SK-N-SH (cell line): ENCODE data around the gene ZC3H8. TPM values are rescaled to one million over a fixed set of nuclear protein-coding genes. Genes with fewer than 3 reads are reported as not detected.
"Not testable (repeated sequence)": the region's sequence is repeated elsewhere in the genome, so short reads cannot be mapped to it uniquely, and the experiment has no call there.

Experiments used
- CTCF ChIA-PET: fragments of 300-600, 350-600 bp; formaldehyde crosslinking; extraction: SDS; loops from one replicate; lab custom pipeline; 2021; lab: Yijun Ruan, JAX
- POLR2A ChIA-PET: fragments of 350-600 bp; sonication (Branson Sonifier 250); formaldehyde crosslinking; extraction: SDS; loops from one replicate; lab custom pipeline; 2020; ENCODE audit warnings: antibody characterized with exemption, inconsistent platforms; lab: Yijun Ruan, JAX
- DNase-seq: peaks from one replicate; pipeline ENCODE4 v3.0.0; 2012
- H2AFZ ChIP-seq: fragments of 200-600 bp; sonication (generic); 2 replicates; pipeline ENCODE4 v1.8.1; 2016; ENCODE audit warnings: antibody characterized with exemption, mild to moderate bottlenecking, low read depth
- H3F3A ChIP-seq: fragments of 200-600 bp; sonication (generic); replicated peaks from 2 replicates; pipeline ENCODE3; 2016; ENCODE audit warnings: antibody characterized with exemption, mild to moderate bottlenecking; ENCODE audit not compliant: insufficient read depth
- H3K27ac ChIP-seq, 2 experiments: fragments of 200-500 bp in 1 of 2; fragments of 200-600 bp in 1 of 2; sonication (Bioruptor generic) in 1 of 2; sonication (generic), shearing (Covaris generic) in 1 of 2; 2 replicates each; pipeline versions ENCODE4 v1.5.1 to v1.6.1; 2014 to 2016; ENCODE audit warnings: low read depth in 2 of 2, inconsistent platforms in 1 of 2, low read length in 1 of 2, mild to moderate bottlenecking in 1 of 2, mixed read lengths in 1 of 2
- H3K27me3 ChIP-seq: fragments of 200-600 bp; sonication (generic), shearing (Covaris generic); 2 replicates; pipeline ENCODE4 v1.6.1; 2016; ENCODE audit warnings: mixed run types; ENCODE audit not compliant: insufficient read depth
- H3K36me3 ChIP-seq, 2 experiments: fragments of 200-500 bp in 1 of 2; fragments of 200-600 bp in 1 of 2; sonication (Bioruptor generic) in 1 of 2; sonication (generic) in 1 of 2; replicated peaks in 1 of 2; 2 replicates each; pipeline versions ENCODE3 to v1.5.1; 2014 to 2016; ENCODE audit warnings: low read length in 1 of 2, mild to moderate bottlenecking in 1 of 2; ENCODE audit not compliant: insufficient read depth in 2 of 2, control insufficient read depth in 1 of 2
- H3K4me1 ChIP-seq, 2 experiments: fragments of 200-500 bp in 1 of 2; fragments of 200-600 bp in 1 of 2; sonication (Bioruptor generic) in 1 of 2; sonication (generic), shearing (Covaris generic) in 1 of 2; 2 replicates each; pipeline versions ENCODE4 v1.5.1 to v1.6.1; 2014 to 2016; ENCODE audit warnings: low read depth in 1 of 2, low read length in 1 of 2, mixed run types in 1 of 2; ENCODE audit not compliant: insufficient read depth in 2 of 2, control insufficient read depth in 1 of 2
- H3K4me2 ChIP-seq: fragments of 200-600 bp; sonication (generic), shearing (Covaris generic); 2 replicates; pipeline ENCODE4 v1.6.1; 2017; ENCODE audit warnings: mixed run types
- H3K4me3 ChIP-seq, 2 experiments: fragments of 200-500 bp in 1 of 2; fragments of 200-600 bp in 1 of 2; sonication (Bioruptor generic) in 1 of 2; sonication (generic), shearing (Covaris generic) in 1 of 2; 2 replicates each; pipeline versions ENCODE4 v1.5.1 to v1.8.1; 2014 to 2016; ENCODE audit warnings: low read depth in 2 of 2, inconsistent platforms in 1 of 2, low read length in 1 of 2, mild to moderate bottlenecking in 1 of 2, mixed read lengths in 1 of 2, moderate library complexity in 1 of 2
- H3K79me2 ChIP-seq: fragments of 200-600 bp; sonication (generic); 2 replicates; pipeline ENCODE4 v1.8.1; 2017; ENCODE audit warnings: mild to moderate bottlenecking; ENCODE audit not compliant: insufficient read depth
- H3K9ac ChIP-seq: fragments of 200-600 bp; sonication (generic); 2 replicates; pipeline ENCODE4 v1.6.1; 2017; ENCODE audit warnings: mixed run types
- H3K9me2 ChIP-seq: fragments of 200-600 bp; sonication (generic); 2 replicates; pipeline ENCODE4 v1.6.1; 2017; ENCODE audit warnings: mixed run types
- H3K9me3 ChIP-seq: fragments of 200-600 bp; sonication (generic); 2 replicates; pipeline ENCODE4 v1.6.1; 2017; ENCODE audit warnings: mixed run types, mild to moderate bottlenecking, moderate library complexity
- H4K20me1 ChIP-seq: fragments of 200-600 bp; sonication (generic); 2 replicates; pipeline ENCODE4 v1.6.1; 2017; ENCODE audit warnings: mild to moderate bottlenecking, mixed run types; ENCODE audit not compliant: insufficient read depth
- CHD2 ChIP-seq: fragments of 150-350 bp; IDR thresholded peaks from 2 replicates; pipeline ENCODE4 v1.6.1; 2018; ENCODE audit warnings: low read length; ENCODE audit not compliant: partially characterized antibody
- EP300 ChIP-seq, 2 experiments: IDR thresholded peaks; 2 replicates each; pipeline versions ENCODE4 v1.4.0 to v1.6.1; 2012; ENCODE audit warnings: borderline replicate concordance in 1 of 2, low read depth in 1 of 2, low read length in 1 of 2
- EZH2phosphoT487 ChIP-seq: fragments of 200-600 bp; sonication (generic); IDR thresholded peaks from 2 replicates; pipeline ENCODE4 v1.6.1; 2017; ENCODE audit warnings: low read depth, mixed run types, mild to moderate bottlenecking, antibody characterized with exemption, moderate library complexity, borderline replicate concordance
- FOXJ3 ChIP-seq: sonication (generic); formaldehyde crosslinking; IDR thresholded peaks from 2 replicates; pipeline ENCODE4 v1.5.1; 2020; ENCODE audit warnings: mild to moderate bottlenecking, missing genetic modification reagents
- MEF2A ChIP-seq: IDR thresholded peaks from 2 replicates; pipeline ENCODE4 v1.4.0; 2012; ENCODE audit warnings: low read depth, borderline replicate concordance
- MXI1 ChIP-seq: IDR thresholded peaks from 2 replicates; pipeline ENCODE4 v1.6.1; 2012; ENCODE audit warnings: mild to moderate bottlenecking, low read depth, low read length, improper control_type of control experiment
- NFIC ChIP-seq: IDR thresholded peaks from 2 replicates; pipeline ENCODE4 v1.4.0; 2012; ENCODE audit warnings: borderline replicate concordance
- NRF1 ChIP-seq: IDR thresholded peaks from 2 replicates; pipeline ENCODE4 v1.6.1; 2012; ENCODE audit warnings: low read depth, mild to moderate bottlenecking, low read length
- RAD21 ChIP-seq: IDR thresholded peaks from 2 replicates; pipeline ENCODE4 v1.6.1; 2012; ENCODE audit warnings: mild to moderate bottlenecking, low read length
- TCF12 ChIP-seq: IDR thresholded peaks from 2 replicates; pipeline ENCODE4 v1.4.0; 2012
- USF1 ChIP-seq: IDR thresholded peaks from 2 replicates; pipeline ENCODE4 v1.4.0; 2012; ENCODE audit warnings: low read depth, borderline replicate concordance
- ZBTB33 ChIP-seq: IDR thresholded peaks from 2 replicates; pipeline ENCODE4 v1.4.0; 2012; ENCODE audit warnings: low read depth, borderline replicate concordance
- WGBS: methylation state at CpG from one replicate; pipeline ENCODE4 v1.1.6; 2017; ENCODE audit warnings: low lambda C conversion rate; 5-methylcytosine and 5-hydroxymethylcytosine counted together
- polyA plus RNA-seq, 3 experiments: library from polyadenylated mRNA; depleted of rRNA; stranded (reverse); fragments of >200 nt; gene quantifications; 2 replicates each; pipeline ENCODE4 v1.2.3, GENCODE V29; 2012
- TF ChIP-seq, protein P1 (sequence below): IDR thresholded peaks from 2 replicates; pipeline ENCODE4 v1.4.0; 2012; ENCODE audit warnings: low read depth
- TF ChIP-seq, protein P2 (sequence below): IDR thresholded peaks from 2 replicates; pipeline ENCODE4 v1.6.1; 2012; ENCODE audit warnings: mild to moderate bottlenecking, low read depth, low read length, moderate library complexity
- TF ChIP-seq, protein P3 (sequence below): fragments of 150-350 bp; IDR thresholded peaks from 2 replicates; pipeline ENCODE4 v1.6.1; 2016; ENCODE audit warnings: mild to moderate bottlenecking, low read depth, low read length
- TF ChIP-seq, protein P4 (sequence below): IDR thresholded peaks from 2 replicates; pipeline ENCODE4; 2012

Gene ZC3H8
- polyA plus RNA-seq, 1 of the 3 experiments (the other 2 are of a cell fraction): 3.3 TPM

DNA sequence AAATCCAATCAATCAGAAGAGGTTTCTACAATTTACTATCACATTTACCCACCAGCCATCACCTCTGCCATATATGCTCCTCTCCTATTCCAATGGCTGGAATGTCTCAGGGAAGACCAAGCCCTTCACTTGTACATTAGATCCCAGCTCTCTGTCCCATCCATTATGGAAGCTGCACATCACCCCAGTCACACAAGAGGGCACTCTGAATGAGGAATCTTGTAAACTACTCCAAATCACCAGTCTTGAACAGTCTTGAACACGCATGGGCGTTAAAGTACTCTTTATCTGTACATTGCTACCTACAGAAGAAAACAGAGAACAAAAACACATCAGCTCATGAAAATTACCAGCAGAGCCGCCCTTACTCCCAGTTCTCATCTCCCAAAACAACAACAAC is 38.7 kb downstream of the ZC3H8 start (continued):
- TF ChIP-seq EZH2phosphoT487 (no peak), MXI1 (no peak)

DNA sequence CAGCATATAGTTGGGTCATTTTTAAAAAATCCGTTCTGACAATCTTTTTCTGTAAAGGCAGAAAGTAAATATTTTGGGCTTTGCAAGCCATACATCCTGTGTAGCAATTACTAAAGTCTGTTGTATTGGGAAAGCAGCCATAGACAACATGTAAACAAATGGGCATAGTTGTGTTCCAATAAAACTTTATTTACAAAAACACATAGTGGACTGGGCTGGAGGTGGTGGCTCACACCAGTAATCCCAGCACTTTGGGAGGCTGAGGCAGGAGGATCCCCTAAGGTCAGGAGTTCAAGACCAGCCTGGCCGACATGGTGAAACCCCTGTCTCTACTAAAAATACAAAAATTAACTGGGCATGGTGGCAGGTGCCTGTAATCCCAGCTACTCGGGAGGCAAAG is 46.9 kb downstream of the ZC3H8 start:
- POLR2A ChIA-PET, H3K27ac ChIP-seq, H3K4me1 ChIP-seq, H3K27me3 ChIP-seq, H2AFZ ChIP-seq, CTCF ChIA-PET, H4K20me1 ChIP-seq, H3K9ac ChIP-seq, H3K79me2 ChIP-seq, H3K4me2 ChIP-seq, H3F3A ChIP-seq, H3K4me3 ChIP-seq, H3K9me2 ChIP-seq, DNase-seq: not testable (repeated sequence)
- peaks cover 24% of the 10 kb centered on the region; the same call in 1 of the 2 replicates for H3K9me3 ChIP-seq
- 67% methylated on average over 2 of the region's 3 CpGs for WGBS
- H3K36me3 ChIP-seq: peaks cover 6 to 11% of the 10 kb centered on the region in 2 experiments

DNA sequence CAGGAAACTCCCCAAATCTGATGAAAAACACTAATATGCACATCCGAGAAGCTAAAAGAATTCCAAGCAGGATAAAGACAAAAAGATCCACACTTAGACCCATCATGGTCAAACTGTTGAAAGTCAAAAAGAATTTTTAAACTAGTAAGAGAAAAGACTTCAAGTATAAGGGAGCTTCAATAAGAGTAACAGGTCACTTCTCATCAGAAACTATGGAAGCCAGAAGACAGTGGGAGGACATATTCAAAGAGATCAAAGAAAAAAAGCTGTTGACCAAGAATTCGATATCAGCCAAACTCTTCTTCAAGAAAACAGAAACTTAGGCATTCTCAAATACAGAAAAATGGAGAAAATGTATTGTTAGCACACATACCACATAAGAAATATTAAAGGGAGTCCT is 50.4 kb downstream of the ZC3H8 start:
- Histone ChIP-seq H3K36me3 (no peaks in the 10 kb centered on the region), H3K4me1 (no peaks in the 10 kb centered on the region), H3K9me2 (no peaks in the 10 kb centered on the region), H2AFZ (no peak overlapping the region), H3K79me2 (no peaks in the 10 kb centered on the region), H3K9ac (no peak overlapping the region), H3K4me3 (no peak overlapping the region), H3K27ac (no peak overlapping the region), H3K4me2 (no peak overlapping the region), H3K9me3 (peaks cover 24% of the 10 kb centered on the region; the same call in 1 of the 2 replicates), H4K20me1 (no peaks in the 10 kb centered on the region), H3F3A (no peaks in the 10 kb centered on the region), H3K27me3 (no peaks in the 10 kb centered on the region)
- CTCF ChIA-PET: no interaction called here
- DNase-seq: no peak
- WGBS: 23% methylated on average over 2 of the region's 2 CpGs
- POLR2A ChIA-PET: no interaction called here
- TF ChIP-seq RAD21 (no peak), MEF2A (no peak), EP300 (IDR thresholded peaks at IDR 0.05; ENCODE audit: borderline replicate concordance in 1 of 2, low read depth in 1 of 2, low read length in 1 of 2) (no peak), NRF1 (no peak), USF1 (no peak), ZBTB33 (no peak), CHD2 (no peak), TCF12 (no peak), FOXJ3 (CRISPR knock-in tag) (no peak), NFIC (no peak)
- TF ChIP-seq, protein P1, sequence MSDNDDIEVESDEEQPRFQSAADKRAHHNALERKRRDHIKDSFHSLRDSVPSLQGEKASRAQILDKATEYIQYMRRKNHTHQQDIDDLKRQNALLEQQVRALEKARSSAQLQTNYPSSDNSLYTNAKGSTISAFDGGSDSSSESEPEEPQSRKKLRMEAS: no peak
- TF ChIP-seq, protein P2, sequence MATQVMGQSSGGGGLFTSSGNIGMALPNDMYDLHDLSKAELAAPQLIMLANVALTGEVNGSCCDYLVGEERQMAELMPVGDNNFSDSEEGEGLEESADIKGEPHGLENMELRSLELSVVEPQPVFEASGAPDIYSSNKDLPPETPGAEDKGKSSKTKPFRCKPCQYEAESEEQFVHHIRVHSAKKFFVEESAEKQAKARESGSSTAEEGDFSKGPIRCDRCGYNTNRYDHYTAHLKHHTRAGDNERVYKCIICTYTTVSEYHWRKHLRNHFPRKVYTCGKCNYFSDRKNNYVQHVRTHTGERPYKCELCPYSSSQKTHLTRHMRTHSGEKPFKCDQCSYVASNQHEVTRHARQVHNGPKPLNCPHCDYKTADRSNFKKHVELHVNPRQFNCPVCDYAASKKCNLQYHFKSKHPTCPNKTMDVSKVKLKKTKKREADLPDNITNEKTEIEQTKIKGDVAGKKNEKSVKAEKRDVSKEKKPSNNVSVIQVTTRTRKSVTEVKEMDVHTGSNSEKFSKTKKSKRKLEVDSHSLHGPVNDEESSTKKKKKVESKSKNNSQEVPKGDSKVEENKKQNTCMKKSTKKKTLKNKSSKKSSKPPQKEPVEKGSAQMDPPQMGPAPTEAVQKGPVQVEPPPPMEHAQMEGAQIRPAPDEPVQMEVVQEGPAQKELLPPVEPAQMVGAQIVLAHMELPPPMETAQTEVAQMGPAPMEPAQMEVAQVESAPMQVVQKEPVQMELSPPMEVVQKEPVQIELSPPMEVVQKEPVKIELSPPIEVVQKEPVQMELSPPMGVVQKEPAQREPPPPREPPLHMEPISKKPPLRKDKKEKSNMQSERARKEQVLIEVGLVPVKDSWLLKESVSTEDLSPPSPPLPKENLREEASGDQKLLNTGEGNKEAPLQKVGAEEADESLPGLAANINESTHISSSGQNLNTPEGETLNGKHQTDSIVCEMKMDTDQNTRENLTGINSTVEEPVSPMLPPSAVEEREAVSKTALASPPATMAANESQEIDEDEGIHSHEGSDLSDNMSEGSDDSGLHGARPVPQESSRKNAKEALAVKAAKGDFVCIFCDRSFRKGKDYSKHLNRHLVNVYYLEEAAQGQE: no peak
- TF ChIP-seq, protein P3, sequence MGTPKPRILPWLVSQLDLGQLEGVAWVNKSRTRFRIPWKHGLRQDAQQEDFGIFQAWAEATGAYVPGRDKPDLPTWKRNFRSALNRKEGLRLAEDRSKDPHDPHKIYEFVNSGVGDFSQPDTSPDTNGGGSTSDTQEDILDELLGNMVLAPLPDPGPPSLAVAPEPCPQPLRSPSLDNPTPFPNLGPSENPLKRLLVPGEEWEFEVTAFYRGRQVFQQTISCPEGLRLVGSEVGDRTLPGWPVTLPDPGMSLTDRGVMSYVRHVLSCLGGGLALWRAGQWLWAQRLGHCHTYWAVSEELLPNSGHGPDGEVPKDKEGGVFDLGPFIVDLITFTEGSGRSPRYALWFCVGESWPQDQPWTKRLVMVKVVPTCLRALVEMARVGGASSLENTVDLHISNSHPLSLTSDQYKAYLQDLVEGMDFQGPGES: no peak
- TF ChIP-seq, protein P4, sequence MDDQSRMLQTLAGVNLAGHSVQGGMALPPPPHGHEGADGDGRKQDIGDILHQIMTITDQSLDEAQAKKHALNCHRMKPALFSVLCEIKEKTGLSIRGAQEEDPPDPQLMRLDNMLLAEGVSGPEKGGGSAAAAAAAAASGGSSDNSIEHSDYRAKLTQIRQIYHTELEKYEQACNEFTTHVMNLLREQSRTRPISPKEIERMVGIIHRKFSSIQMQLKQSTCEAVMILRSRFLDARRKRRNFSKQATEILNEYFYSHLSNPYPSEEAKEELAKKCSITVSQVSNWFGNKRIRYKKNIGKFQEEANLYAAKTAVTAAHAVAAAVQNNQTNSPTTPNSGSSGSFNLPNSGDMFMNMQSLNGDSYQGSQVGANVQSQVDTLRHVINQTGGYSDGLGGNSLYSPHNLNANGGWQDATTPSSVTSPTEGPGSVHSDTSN: no peak
